ENCODE measurements around the gene CNRIP1.

DNA sequence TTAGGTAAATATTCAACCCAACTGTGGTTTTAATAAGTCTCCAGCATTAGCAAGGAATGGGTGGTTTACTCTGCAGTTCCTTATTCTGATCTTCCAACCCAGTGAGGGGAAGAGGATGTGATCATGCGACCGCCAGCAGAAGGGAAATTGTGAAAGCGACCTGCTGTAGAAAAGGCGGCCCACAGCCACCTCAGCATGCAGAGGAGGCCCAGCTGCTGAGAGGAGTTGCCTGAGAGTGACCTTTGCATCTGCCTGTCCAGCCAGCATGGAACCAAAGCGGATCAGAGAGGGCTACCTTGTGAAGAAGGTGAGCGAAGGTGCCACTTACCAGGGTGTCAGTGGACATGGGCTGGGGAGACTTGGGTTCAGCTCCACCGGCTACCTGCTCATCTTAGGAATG, 45.3 kb upstream of the CNRIP1 start, which contains the start of gene PLEK:
- TF ChIP-seq GATA3 (IDR thresholded peaks at IDR 0.05; ENCODE audit: low read depth, low read length) (no peak), GATA2 (IDR thresholded peaks at IDR 0.05; ENCODE audit: low read depth, low read length) (no peak)
